Measurements from ENCODE around the gene IQCH.
A peak's percentile ranks its signal among the peaks of the same experiment; 100 is the strongest.

IQCH gene

DNA sequence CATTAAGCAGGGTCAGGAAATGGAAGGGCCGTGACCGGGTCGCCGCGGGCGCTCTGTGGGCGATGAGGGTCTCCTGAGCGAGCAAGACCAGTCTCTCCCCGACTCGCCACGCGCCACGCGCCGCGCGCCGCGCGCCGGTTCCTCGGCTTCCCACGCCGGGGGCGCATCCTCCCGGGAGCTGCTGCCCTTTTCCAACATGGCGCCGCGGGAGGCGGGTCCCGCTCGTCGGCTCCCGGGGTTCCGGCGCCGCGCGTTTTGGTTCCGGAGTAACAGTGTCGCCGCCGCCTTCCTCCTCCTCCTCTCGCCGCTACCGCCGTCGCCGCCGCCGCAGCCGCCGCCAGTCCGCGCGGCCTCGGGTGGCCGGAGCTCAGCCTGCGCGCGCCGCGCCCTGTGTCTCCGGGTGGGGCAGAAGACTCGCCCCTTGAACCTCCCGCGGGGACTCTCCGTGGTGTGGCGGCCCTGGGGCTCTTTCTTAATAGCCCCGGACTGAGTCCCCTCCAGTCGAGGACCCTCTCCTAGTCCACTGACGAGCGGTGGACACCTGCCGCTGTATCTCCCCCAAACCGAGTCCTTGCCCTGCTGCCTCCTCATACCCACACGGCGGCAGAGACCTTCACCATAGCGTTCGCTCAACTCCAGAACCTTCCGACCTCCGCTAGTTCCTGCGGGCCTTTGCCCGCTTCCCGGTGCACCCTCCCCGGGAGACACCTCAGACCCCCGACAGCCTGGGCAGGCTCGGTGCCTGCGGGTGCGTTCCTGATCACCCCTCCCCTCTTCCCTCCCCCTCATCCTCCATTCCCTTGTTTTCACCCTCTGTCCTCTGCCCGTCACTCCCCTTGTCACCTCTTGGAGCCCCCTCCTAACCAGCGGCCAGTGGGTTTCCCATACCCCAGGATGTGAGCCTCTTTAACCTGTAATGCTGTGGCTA lies 288.1 kb downstream of the IQCH start, which contains the start of gene MAP2K5:
Gene MAP2K5, plus strand, starts transcription at position 284 of the 928 bp plus-strand sequence. Its CDS starts 633 bp downstream, at position 917.
- DNase-seq = peak; percentile 49

DNA sequence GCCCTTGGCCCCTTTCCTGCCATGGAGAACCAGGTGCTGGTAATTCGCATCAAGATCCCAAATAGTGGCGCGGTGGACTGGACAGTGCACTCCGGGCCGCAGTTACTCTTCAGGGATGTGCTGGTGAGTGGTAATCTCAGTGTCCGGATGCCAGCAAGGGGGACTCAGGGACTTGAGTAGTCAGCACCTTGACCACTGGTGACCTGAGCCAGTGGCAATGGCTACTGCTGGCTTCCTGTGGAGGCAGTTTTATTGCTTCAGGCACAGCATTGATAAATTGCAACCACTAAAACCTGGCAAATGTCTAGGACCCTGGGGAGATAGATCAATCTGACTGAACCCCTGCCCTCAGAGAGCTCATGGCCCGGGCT lies 288.7 kb downstream of the IQCH start:
- DNase-seq = no peak

DNA sequence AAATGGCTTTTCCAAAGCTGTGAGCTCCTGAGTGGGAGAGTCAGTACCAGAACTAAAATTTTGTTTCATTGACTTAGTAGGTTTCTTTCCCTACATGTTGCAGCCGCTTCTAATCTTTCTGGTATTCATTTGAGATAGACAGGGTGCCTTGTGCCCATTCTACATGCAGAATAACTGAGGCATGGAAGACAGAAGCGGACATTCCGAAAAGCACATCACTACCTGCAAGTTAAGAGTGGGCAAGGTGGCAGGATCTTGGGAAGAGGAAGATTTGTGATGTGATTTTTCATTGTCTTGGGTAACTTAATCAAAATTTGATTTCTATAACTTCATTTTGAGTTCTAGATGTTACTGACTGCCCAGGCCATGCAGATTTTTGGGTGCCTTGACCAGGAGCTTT lies 289.9 kb downstream of the IQCH start:
- no peak for DNase-seq

DNA sequence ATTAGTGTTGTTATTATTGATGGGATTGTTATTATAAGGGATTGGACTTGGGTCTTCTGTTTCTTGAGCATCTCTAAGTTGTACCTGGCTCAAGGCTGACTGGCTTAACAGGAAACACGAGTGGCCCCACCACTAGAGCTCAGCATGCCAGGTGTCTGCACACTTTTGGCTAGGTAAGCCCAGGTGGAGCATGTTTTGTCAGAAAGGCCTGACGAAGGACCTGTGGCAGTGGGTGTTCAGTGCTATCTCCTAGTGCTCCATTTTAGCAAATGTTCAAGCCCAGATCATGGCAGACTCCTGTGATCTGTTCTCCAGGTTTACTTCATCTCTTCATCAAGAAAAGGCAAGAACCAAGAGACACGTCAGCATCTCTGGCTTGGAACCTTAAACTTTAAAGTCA lies 291.3 kb downstream of the IQCH start:
- DNase-seq = no peak

DNA sequence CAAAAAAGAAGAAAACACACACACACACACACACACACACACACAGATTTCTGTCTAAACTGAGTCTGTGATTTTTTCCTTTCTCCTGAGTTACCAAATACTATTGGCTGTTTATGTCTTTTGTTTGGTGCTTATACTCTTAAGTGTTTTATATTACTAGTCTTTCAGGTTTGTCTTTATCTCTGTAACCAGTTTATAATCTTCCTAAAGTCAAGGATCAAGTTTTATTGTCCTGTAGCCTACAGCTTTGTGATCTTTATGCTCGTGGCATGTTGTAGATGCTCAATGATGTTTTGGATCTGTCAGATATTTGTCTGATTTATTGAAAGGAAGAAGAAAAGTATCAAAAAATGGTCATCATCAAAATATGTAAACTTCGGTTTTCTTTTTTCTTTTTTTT lies 292.5 kb downstream of the IQCH start:
- DNase-seq = no peak

DNA sequence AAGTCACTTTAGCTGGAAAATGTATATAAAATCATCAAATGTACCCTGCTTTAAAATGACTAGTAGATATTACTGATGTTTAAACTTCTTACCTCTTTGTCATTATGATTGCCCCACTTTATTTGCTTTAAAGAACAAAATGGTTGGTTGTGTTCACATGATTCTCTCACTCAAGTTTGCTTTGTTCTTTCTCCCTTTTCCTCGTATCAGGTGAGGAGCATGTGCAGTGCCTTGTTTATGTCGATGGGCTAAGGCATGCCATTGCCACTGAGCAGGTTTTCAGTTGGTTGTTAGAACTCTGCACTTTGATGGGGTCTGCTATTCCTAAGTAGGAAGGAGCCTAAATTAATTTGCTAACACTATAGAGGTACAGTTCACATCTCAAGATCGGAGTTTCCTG lies 293.2 kb downstream of the IQCH start:
- DNase-seq = no peak

DNA sequence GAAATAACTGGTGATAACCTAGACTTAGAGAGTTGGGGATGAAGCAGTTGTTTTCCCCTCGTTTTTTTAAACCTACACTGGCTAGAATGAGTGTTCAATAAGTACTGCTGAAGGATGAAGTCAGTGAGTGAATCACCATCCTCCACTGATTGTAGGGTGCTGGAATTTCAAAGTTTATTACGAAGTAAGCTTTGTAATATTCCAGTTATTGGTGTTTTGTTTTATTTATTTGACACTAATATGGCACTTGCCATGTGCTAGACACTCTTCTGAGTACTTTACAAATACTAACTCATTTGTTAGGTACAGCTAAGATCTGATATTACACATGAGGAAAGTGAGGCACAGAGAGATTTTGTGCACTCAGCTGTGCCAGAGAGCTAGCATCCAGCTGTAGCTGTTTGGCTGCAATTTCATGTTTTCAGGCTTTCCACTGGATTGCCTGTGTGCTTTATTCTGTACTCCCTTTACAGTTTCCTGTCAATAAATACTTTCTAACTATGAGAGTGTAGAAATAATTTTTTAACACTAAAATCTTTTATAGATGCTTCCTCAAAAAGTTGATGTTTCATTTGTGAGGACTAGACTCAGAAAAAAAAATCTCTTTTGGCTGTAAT lies 293.8 kb downstream of the IQCH start:
- DNase-seq = no peak

DNA sequence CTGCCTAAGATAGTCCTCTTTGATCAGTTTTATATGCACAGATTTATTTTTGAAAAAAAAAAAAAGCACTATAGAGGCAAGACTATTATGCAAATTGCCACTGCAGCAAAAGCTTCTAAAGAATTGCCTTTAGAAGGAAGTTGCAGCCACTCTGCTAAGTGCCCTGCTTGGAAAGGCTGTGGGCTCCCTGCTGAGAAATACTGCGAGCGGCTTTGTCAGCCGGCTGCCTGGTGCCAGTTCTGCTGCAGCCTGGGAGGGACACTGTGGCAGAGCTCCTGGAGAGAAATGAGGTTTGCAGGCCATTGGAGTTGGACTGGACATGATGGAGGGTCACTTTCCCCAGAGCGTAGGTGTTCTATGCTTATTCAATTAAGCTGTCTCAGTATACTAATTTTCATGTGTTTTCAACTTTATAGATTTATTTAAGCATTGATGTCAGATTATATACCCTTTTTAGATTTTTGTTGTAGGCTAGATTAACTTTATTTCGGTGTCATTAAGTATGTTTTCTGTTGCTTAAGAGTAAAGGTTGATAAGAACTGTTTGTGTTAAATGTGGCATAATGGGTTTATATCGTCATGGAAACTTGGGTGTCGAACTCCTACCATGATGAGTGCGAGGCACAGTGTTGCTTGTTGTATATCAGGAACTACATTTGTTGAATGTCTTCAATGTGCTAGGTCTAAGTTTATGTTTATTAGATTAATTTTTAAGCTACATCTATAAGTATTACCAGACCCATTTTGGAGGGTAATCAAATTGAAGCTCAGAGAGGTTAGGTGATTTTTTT lies 294.5 kb downstream of the IQCH start:
- DNase-seq = no peak

DNA sequence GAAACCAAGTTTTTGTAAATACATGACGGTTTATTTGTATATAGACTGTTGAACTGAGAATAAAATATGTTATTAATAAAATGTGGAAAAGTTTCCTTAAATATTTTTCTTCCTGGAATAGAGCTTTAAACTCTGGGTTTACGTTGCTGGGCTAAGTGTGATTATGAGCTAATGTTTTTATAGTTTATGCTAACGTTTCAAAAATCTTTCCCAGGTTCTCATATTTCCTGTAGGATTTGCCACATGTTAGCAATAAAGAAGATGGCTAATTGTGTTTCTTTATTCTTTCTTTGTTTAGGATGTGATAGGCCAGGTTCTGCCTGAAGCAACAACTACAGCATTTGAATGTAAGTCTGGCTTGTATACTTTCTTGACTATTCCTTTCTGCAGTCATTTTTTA lies 295.1 kb downstream of the IQCH start:
- no peak for DNase-seq

DNA sequence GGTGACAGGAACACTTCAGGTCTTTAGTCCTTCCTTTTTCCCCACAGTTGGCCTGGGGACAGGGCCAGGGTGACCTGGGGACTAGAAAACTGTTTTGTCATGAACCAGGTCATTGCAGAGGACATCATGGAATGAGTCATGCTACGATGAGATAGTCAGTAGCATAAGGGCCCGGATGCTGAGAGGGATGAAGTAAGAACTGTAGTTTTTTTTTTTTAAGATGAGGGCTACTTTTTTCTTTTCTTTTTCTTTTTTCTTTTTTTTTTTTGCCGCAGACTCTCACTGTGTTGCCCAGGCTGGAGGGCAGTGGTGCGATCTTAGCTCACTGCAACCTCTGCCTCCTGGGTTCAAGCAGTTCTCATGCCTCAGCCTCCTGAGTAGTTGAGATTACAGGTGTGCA lies 295.9 kb downstream of the IQCH start:
- DNase-seq = no peak

DNA sequence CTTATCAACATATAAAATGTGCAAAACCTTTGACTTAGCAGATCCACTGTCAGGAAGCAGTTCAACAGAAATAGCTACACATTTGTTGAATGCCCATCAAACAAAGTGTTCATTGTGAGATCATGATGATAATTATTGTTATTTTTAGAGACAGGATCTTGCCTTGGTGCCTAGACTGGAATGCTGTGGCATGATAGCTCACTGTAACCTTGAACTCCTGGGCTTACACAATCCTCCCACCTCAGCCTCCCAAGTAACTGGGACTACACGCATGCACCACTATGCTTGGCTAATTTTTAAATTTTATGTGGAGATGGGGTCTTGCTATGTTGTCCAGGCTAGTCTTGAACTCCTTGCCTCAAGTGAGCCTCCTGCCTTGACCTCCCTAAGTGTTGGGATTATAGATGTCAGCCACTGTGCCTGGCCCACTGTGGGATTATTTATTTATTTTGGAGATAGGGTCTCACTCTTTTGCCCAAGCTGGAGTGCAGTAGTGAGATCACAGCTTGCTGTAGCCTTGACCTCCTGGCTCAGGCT lies 296.7 kb downstream of the IQCH start:
- no peak for DNase-seq

Data from NCI-H524 treated with DMSO at 0.1 percent for 48 hours (cell line).